Right lobe of liver (tissue), 6 donors: ENCODE results near the gene CDKAL1. TPM values are rescaled to one million over a fixed set of nuclear protein-coding genes. Genes with fewer than 3 reads are reported as not detected.

Source experiments
- ATAC-seq, 4 donors: fragments of 200-7000 bp; cut with Tn5 transposase; one replicate each; pipeline ENCODE4 v1.9.1; 2020; ENCODE audit warnings: mild to moderate bottlenecking in 4 of 4, moderate library complexity in 4 of 4
- DNase-seq, 3 donors: peaks; one replicate each; pipeline ENCODE4 v3.0.0-alpha.2; 2020
- H3K27ac ChIP-seq, 3 donors: fragments of 200-600 bp; one replicate each; pipeline ENCODE4 v1.8.0; 2022
- H3K27me3 ChIP-seq, 2 donors: fragments of 200-600 bp; one replicate each; pipeline ENCODE4 v1.8.0; 2022
- H3K36me3 ChIP-seq, 4 donors: fragments of 200-600 bp; sonication (generic) in 1 of 4; one replicate each; pipeline versions ENCODE4 v1.5.1 to v1.8.0; 2017 to 2022; ENCODE audit warnings: control low read depth in 1 of 4
- H3K4me1 ChIP-seq, 4 donors: fragments of 200-600 bp; sonication (generic) in 1 of 4; one replicate each; pipeline versions ENCODE4 v1.5.1 to v1.8.0; 2017 to 2022; ENCODE audit warnings: control low read depth in 1 of 4
- H3K4me3 ChIP-seq, 3 donors: fragments of 200-600 bp; one replicate each; pipeline ENCODE4 v1.8.0; 2022
- H3K9me3 ChIP-seq, 4 donors: fragments of 200-600 bp; sonication (generic) in 1 of 4; one replicate each; pipeline versions ENCODE4 v1.5.1 to v1.8.0; 2017 to 2022; ENCODE audit warnings: control low read depth in 1 of 4
- POLR2A ChIP-seq: fragments of 450-650 bp; IDR thresholded peaks from one replicate; pipeline ENCODE4 v1.6.1; 2017; ENCODE audit warnings: antibody characterized with exemption, mild to moderate bottlenecking
- WGBS: methylation state at CpG from one replicate; pipeline ENCODE4 v1.1.6; 2018; ENCODE audit warnings: low coverage, low lambda C conversion rate; ENCODE audit not compliant: insufficient coverage; ENCODE audit errors: missing lambda C conversion rate; 5-methylcytosine and 5-hydroxymethylcytosine counted together
- intact Hi-C, 2 donors: fragments of 100-400 bp; cut with DNase I; formaldehyde crosslinking; loops; one replicate each; pipeline versions ENCODE4 v1.11.2 to v1.14.1; 2022
- total RNA-seq, 6 experiments: library from RNA; depleted of rRNA in 2 of 6; stranded (reverse); fragments of >200 nt in 2 of 6; fragmentation: NEBNext Ultra II Directional in 3 of 6; extraction: Animal tissue kit (Norgen Biotek cat#: 25700) in 3 of 6; gene quantifications; one replicate each; pipeline versions ENCODE4 v1.1.0 to v1.2.4, GENCODE V29; 2016 to 2023
- TF ChIP-seq, protein P1 (sequence below), 4 donors: fragments of 200-600 bp in 3 of 4; fragments of 450-650 bp in 1 of 4; IDR thresholded peaks; one replicate each; pipeline versions ENCODE4 v1.5.1 to v1.8.0; 2016 to 2022; ENCODE audit warnings: antibody characterized with exemption in 4 of 4, mild to moderate bottlenecking in 2 of 4
- donor health status: DM: no; HTN: yes; CAD: no.
- donor health status: DM: no; HTN: no; CAD: no.
- donor health status: DM: no; HTN: no; CAD: no.
- donor health status: DM: no; HTN: yes; CAD: no.
- donor health status: DM: no; HTN: yes; CAD: no.

CDKAL1 gene
- total RNA-seq, 6 experiments from 2014 or later: 4.5 to 7.0 (median 6.2) TPM

- no peak overlapping the region for H3K27ac ChIP-seq
- WGBS: 91% methylated on average over 7 of the region's 9 CpGs
- no peak for ATAC-seq
- no peaks in the 10 kb centered on the region for H3K27me3 ChIP-seq
- H3K4me1 ChIP-seq: no peaks in the 10 kb centered on the region
- intact Hi-C loops: no loop called here
- DNase-seq: no peak
- no peaks in the 10 kb centered on the region for H3K36me3 ChIP-seq
- no peak for TF ChIP-seq POLR2A
- TF ChIP-seq, protein P1, sequence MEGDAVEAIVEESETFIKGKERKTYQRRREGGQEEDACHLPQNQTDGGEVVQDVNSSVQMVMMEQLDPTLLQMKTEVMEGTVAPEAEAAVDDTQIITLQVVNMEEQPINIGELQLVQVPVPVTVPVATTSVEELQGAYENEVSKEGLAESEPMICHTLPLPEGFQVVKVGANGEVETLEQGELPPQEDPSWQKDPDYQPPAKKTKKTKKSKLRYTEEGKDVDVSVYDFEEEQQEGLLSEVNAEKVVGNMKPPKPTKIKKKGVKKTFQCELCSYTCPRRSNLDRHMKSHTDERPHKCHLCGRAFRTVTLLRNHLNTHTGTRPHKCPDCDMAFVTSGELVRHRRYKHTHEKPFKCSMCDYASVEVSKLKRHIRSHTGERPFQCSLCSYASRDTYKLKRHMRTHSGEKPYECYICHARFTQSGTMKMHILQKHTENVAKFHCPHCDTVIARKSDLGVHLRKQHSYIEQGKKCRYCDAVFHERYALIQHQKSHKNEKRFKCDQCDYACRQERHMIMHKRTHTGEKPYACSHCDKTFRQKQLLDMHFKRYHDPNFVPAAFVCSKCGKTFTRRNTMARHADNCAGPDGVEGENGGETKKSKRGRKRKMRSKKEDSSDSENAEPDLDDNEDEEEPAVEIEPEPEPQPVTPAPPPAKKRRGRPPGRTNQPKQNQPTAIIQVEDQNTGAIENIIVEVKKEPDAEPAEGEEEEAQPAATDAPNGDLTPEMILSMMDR (IDR thresholded peaks at IDR 0.05): no peak
- H3K9me3 ChIP-seq: no peaks in the 10 kb centered on the region
- no peak overlapping the region for H3K4me3 ChIP-seq
Observed at GRCh38 chr6:20790032-20790791, 256.0 kb downstream of the CDKAL1 start.

- ATAC-seq (no peak), DNase-seq (no peak)
- Histone ChIP-seq H3K9me3 (no peaks in the 10 kb centered on the region), H3K27ac (no peak overlapping the region), H3K36me3 (no peaks in the 10 kb centered on the region), H3K4me3 (no peak overlapping the region), H3K4me1 (no peaks in the 10 kb centered on the region), H3K27me3 (no peaks in the 10 kb centered on the region)
- 87% methylated on average over 4 of the region's 4 CpGs for WGBS
- TF ChIP-seq, protein P1 (IDR thresholded peaks at IDR 0.05): no peak
- TF ChIP-seq POLR2A: no peak
- intact Hi-C loops: no loop called here
Observed at GRCh38 chr6:20791074-20791473, 256.8 kb downstream of the CDKAL1 start.

- intact Hi-C loops: no loop called here
- TF ChIP-seq, protein P1 (IDR thresholded peaks at IDR 0.05): no peak
- TF ChIP-seq POLR2A: no peak
- no peak overlapping the region for H3K27ac ChIP-seq
- WGBS: 93% methylated on average over 2 of the region's 2 CpGs
- H3K36me3 ChIP-seq: no peaks in the 10 kb centered on the region
- H3K4me3 ChIP-seq: no peak overlapping the region
- no peak for DNase-seq
- no peaks in the 10 kb centered on the region for H3K27me3 ChIP-seq
- H3K9me3 ChIP-seq: no peaks in the 10 kb centered on the region
- no peaks in the 10 kb centered on the region for H3K4me1 ChIP-seq
- ATAC-seq: no peak
Observed at GRCh38 chr6:20791944-20792343, 257.7 kb downstream of the CDKAL1 start.

- WGBS: 77% methylated on average over 5 of the region's 5 CpGs
- Histone ChIP-seq H3K27ac (no peak overlapping the region), H3K4me3 (no peak overlapping the region), H3K4me1 (no peaks in the 10 kb centered on the region), H3K27me3 (no peaks in the 10 kb centered on the region), H3K9me3 (no peaks in the 10 kb centered on the region), H3K36me3 (no peaks in the 10 kb centered on the region)
- ATAC-seq: no peak
- no peak for DNase-seq
- TF ChIP-seq, protein P1 (IDR thresholded peaks at IDR 0.05): no peak
- no peak for TF ChIP-seq POLR2A
- intact Hi-C loops: no loop called here
Observed at GRCh38 chr6:20793174-20793573, 258.9 kb downstream of the CDKAL1 start.
